Omental fat pad (tissue), 4 donors: Measurements from ENCODE around the gene DUSP22. TPM values are rescaled to one million over a fixed set of nuclear protein-coding genes. Genes with fewer than 3 reads are reported as not detected.

Experiments
- ATAC-seq: fragments of 150-250 bp; one replicate; pipeline ENCODE4 v1.9.1; 2016; ENCODE audit warnings: mild to moderate bottlenecking, moderate library complexity; ENCODE audit not compliant: low FRiP score
- DNase-seq: peaks from one replicate; pipeline ENCODE4 v3.0.0-alpha.2; 2019; ENCODE audit warnings: low spot score
- total RNA-seq, 4 donors: library from RNA; depleted of rRNA; stranded (reverse); fragments of >200 nt; gene quantifications; one replicate each; pipeline ENCODE4 v1.1.0, GENCODE V29; 2016
- TF ChIP-seq, protein P1 (sequence below), 3 donors: fragments of 450-650 bp; IDR thresholded peaks; one replicate each; pipeline ENCODE4 v1.5.1; 2016 to 2017; ENCODE audit warnings: antibody characterized with exemption in 3 of 3, mild to moderate bottlenecking in 3 of 3, moderate library complexity in 2 of 3

Gene DUSP22
- total RNA-seq, 4 donors from 2014 or later, result 47.4 to 93.6 (median 65.4) TPM

DNA sequence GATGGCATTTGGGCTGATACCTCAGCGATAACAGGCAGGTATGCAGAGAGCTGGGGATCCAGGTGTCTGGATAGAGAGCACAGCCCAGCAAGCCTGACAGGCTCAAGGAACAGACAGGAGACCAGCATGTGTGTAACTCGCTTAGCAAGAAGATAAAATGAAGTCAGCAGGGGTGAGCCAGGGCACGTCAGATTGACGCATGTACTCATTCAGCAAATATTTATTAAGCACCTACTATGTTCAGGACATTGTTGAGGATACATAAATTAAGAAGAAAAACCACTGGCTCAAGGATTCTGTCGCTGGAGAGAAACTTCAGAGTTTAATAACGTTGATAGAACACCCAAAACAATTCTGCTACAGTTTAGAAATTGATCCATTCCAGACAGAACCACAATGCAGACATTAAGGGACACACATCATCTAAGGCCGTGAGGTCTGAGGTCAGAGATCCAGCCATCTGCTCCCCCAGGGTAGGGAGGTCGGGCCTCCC is 1.0 kb upstream of the DUSP22 start:
- DNase-seq, result no peak
- ATAC-seq, result no peak
- TF ChIP-seq, protein P1, sequence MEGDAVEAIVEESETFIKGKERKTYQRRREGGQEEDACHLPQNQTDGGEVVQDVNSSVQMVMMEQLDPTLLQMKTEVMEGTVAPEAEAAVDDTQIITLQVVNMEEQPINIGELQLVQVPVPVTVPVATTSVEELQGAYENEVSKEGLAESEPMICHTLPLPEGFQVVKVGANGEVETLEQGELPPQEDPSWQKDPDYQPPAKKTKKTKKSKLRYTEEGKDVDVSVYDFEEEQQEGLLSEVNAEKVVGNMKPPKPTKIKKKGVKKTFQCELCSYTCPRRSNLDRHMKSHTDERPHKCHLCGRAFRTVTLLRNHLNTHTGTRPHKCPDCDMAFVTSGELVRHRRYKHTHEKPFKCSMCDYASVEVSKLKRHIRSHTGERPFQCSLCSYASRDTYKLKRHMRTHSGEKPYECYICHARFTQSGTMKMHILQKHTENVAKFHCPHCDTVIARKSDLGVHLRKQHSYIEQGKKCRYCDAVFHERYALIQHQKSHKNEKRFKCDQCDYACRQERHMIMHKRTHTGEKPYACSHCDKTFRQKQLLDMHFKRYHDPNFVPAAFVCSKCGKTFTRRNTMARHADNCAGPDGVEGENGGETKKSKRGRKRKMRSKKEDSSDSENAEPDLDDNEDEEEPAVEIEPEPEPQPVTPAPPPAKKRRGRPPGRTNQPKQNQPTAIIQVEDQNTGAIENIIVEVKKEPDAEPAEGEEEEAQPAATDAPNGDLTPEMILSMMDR (IDR thresholded peaks at IDR 0.05), result no peak

DNA sequence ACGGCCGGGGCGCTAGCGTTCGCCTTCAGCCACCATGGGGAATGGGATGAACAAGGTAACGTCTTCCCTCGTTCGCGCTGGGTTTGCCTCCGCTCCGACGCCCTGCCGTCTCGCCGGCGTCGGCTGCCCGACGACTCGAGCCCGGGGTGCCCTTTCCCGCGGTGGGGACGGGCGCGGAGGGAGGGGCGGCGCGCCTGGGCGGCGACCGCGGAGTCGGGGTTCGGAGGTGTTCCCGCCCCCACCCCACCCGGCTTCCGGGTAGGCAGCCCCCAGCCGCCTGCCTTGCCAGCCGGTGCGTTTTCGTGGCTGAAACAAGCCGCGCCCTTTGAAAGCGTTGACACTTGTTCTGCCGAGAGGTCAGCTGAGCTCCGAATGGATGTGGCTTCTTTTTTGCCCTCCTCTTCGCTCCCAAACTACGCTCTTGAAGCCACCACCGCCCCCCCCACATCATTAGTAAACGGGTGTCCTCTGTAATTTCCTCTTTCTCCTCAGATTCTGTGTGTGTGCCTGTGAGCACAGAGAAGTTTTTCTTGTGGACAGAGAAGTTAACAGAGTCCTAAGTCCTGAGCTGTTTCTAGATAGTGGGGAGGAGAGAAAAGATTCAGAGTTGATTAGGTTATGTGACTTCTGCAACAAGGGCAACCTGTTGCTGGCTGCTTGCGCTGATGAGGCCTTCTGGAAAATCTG is 362 bp downstream of the DUSP22 start:
- TF ChIP-seq, protein P1 (IDR thresholded peaks at IDR 0.05), result no peak
- no peak for DNase-seq
- peak; percentile 15 for ATAC-seq

DNA sequence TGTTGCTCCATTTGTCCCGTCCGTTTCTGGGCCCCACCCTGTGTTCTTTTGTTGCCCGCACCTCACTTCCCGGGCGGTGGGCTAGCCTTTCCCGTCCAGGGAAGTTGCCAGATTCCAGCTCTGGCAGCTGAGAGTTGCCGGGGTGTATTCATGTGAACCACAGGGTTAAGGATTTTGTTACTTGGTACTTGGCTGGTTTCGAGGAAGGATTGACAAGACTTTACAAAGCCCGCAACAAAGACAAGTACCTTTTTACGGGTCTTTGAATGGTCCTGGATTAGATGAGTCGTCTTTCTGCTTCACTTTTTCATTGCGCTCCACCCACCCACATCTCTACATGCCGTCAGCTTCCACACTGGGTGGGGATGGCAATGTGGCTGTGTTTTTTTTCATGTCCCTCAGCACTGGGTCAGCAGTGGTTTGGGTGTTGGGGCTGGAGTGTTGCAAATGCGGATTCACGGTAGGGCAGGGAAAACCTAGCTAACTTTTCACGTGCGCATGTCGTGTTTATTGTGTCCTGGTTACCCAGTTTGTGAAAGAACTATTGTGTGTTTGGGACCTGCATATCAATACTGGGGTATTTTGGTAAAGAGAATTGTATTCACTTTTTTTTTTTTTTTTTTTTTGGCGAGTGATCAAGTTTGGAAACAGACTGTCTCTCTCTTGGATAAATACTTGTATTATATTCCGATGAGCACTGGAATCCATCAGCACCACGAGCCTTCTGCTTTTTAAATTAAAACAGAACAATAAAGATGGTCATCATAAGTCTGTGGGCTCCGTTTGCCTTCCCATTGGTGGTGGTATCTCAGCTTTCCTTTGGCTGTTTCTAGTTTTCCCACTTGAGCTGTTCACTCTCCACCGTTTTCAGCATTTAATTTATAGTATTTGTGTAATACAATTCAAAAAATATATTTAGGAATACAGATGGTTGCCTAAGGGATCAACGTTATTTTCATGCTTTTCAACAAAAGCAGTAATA is 1.2 kb downstream of the DUSP22 start:
- TF ChIP-seq, protein P1 (IDR thresholded peaks at IDR 0.05), result no peak
- DNase-seq, result no peak
- peak; percentile 3 for ATAC-seq

DNA sequence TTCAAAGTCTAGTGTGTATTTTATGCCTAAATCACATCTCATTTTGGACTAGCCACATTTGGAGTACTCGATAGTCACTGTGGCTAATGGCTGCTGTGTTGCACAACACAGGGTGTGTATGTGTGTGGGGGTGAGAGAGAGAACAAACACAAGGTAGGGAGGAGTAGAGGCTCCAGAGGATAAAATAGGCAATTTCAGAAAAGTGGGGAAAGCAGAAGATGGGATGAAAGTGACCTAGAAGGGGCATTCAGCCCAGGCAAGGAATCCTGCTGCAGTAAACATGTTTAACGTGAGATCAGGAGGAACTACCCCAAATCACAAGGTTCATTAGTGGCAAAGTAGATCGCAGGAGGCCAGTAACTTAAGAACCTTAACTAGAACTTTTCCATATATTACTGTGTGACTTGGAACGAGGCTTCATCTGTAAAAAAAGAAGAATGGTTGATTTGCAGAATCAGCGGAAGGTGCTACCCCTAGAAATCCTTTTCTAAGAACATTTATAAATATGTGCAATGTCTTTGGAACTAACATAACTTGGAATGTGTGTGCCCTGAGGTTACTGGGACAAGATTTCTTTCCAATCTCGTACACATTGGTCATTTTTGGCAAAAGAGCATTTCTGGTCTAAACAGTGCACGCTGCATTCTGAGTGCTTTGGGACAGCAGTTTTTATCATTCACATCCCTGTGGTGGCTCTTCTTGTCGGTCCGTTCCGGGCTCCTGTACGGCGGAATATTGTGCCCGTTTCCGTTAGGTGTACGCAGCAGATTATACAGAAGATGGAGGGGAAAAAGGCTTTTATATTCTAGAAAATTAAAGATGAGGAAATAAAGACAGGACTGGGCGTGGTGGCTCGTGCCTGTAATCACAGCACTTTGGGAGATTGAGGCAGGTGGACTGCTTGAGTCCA is 2.6 kb downstream of the DUSP22 start:
- ATAC-seq, result no peak
- TF ChIP-seq, protein P1 (IDR thresholded peaks at IDR 0.05), result no peak
- DNase-seq, result no peak

DNA sequence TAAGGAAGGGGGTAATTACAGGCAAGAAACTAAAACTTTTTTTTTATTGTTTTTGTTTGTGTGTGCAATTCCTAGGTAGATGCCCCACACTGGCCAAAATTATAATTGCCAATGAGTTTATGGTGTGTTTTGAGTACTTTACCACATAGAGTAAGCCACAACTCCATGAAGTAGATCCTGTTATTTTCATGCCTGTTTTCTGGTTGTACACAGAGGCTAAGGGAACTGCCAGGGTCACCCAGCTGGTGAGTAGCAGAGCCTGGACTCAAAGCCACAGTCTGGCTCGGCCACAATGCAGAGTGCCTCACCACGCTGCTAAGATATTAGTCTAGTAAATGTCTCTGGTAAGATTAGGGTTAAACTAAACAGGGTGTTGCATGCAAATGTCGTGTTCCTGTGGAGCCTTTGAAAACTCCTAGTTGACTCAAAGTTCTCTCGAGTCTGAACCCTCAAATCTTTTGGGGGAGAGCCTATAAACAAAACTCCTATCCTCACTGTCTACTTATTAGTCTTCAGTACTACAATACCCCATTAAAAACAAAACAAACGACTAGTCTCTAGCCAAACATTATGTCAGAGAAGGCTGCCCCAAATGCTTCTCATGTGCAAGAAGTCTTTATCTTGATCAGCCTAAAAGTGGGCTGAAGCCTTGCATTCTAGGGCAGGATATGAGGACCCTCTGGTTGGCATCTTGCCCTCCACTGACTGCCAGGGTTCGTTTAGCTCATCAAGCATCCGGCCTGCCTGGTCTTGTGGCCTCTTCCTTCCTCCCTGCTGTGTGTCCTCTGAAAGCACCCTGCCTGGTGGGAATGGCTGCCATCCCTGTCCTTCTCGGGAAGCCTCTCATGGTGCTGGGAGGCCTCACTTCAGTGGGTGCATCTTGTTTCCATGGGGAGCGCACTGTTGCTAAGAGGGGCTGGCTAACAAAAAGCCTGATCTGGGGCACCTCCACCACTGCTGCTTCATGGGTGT is 4.2 kb downstream of the DUSP22 start:
- DNase-seq, result no peak
- ATAC-seq, result no peak
- TF ChIP-seq, protein P1 (IDR thresholded peaks at IDR 0.05), result no peak
